A549 (cell line): Measurements from ENCODE around the gene PAM. TPM values are rescaled to one million over a fixed set of nuclear protein-coding genes. Genes with fewer than 3 reads are reported as not detected.

Source experiments
- ATAC-seq, 2 experiments: fragments of 200-7000 bp in 1 of 2; fragments of >200 bp in 1 of 2; cut with Nextera tagmentation in 1 of 2; cut with Tn5 transposase in 1 of 2; 3 replicates each; pipeline versions ENCODE4 v1.8.0 to v1.9.1; 2018 to 2020; ENCODE audit warnings: mild to moderate bottlenecking in 1 of 2, moderate library complexity in 1 of 2
- CTCF ChIA-PET: fragments of 300-600 bp; sonication (Branson Sonifier 250); formaldehyde crosslinking; extraction: SDS; loops from one replicate; lab custom pipeline; 2021; ENCODE audit warnings: antibody characterized with exemption, inconsistent platforms; lab: Yijun Ruan, JAX
- POLR2A ChIA-PET: fragments of 350-600 bp; formaldehyde crosslinking; extraction: SDS; loops from one replicate; lab custom pipeline; 2021; ENCODE audit warnings: antibody characterized with exemption, inconsistent platforms; lab: Yijun Ruan, JAX
- DNase-seq, 2 experiments: peaks; one replicate each; pipeline versions ENCODE4 v3.0.0 to v3.0.0-alpha.2; 2011 to 2016; ENCODE audit warnings: low read depth in 1 of 2, low spot score in 1 of 2
- FAIRE-seq: peaks from 2 replicates; lab custom pipeline; 2011; peaks lifted over from hg19 to GRCh38; lab: Jason Lieb, UNC
- H3K27ac ChIP-seq, 2 experiments: fragments of >200 bp; sonication (Bioruptor Twin); formaldehyde crosslinking; 3 replicates each; pipeline ENCODE4 v1.5.1; 2016 to 2017
- H3K4me1 ChIP-seq: fragments of >200 bp; sonication (Bioruptor Twin); formaldehyde crosslinking; 3 replicates; pipeline ENCODE4 v1.6.1; 2016
- H3K4me2 ChIP-seq: fragments of >200 bp; sonication (Bioruptor Twin); formaldehyde crosslinking; 3 replicates; pipeline ENCODE4 v1.6.1; 2016
- H3K4me3 ChIP-seq: fragments of >200 bp; sonication (Bioruptor Twin); formaldehyde crosslinking; 3 replicates; pipeline ENCODE4 v1.5.1; 2016
- H3K9me3 ChIP-seq: fragments of >200 bp; sonication (Bioruptor Twin); formaldehyde crosslinking; 3 replicates; pipeline ENCODE4 v1.6.1; 2016
- BCL3 ChIP-seq: fragments of >200 bp; sonication (Bioruptor Twin); formaldehyde crosslinking; IDR thresholded peaks from 3 replicates; pipeline ENCODE4 v1.6.1; 2016
- BHLHE40 ChIP-seq: IDR thresholded peaks from 2 replicates; pipeline ENCODE4 v1.6.1; 2012; ENCODE audit warnings: low read depth, low read length, inconsistent platforms
- CBX8 ChIP-seq: fragments of 200-600 bp; sonication (generic); IDR thresholded peaks from 2 replicates; pipeline ENCODE4 v1.6.1; 2016
- CTCF ChIP-seq: fragments of >200 bp; sonication (Bioruptor Twin); formaldehyde crosslinking; IDR thresholded peaks from 3 replicates; pipeline ENCODE4 v1.5.1; 2016
- EHF ChIP-seq: fragments of 250-450 bp; sonication (Bioruptor Pico); IDR thresholded peaks from 2 replicates; pipeline ENCODE4 v1.5.0; 2020; ENCODE audit warnings: mild to moderate bottlenecking
- ELK1 ChIP-seq: fragments of 150-350 bp; IDR thresholded peaks from 2 replicates; pipeline ENCODE4 v1.6.1; 2014; ENCODE audit warnings: low read depth, mild to moderate bottlenecking, low read length
- EP300 ChIP-seq, 2 experiments: fragments of >200 bp; sonication (Bioruptor Twin); formaldehyde crosslinking; IDR thresholded peaks; 2 replicates in 1 of 2; 3 replicates in 1 of 2; pipeline ENCODE4 v1.6.1; 2016 to 2017
- FOSB ChIP-seq: fragments of 250-450 bp; sonication (Bioruptor Pico); IDR thresholded peaks from 2 replicates; pipeline ENCODE4 v1.5.0; 2020; ENCODE audit warnings: mild to moderate bottlenecking, moderate library complexity
- HEYL ChIP-seq: fragments of 250-450 bp; sonication (Bioruptor Pico); IDR thresholded peaks from 2 replicates; pipeline ENCODE4 v1.8.0; 2021; ENCODE audit warnings: mild to moderate bottlenecking, moderate library complexity
- HOXB5 ChIP-seq: fragments of 250-450 bp; sonication (Bioruptor Pico); IDR thresholded peaks from 2 replicates; pipeline ENCODE4 v1.5.0; 2020; ENCODE audit warnings: mild to moderate bottlenecking, moderate library complexity
- JUN ChIP-seq, 2 experiments: fragments of >200 bp; sonication (Bioruptor Twin); formaldehyde crosslinking; IDR thresholded peaks; 2 replicates in 1 of 2; 3 replicates in 1 of 2; pipeline ENCODE4 v1.6.1; 2016 to 2017
- KDM1A ChIP-seq: fragments of 200-600 bp; sonication (generic); IDR thresholded peaks from 2 replicates; pipeline ENCODE4 v1.6.1; 2016; ENCODE audit warnings: low read depth, mild to moderate bottlenecking
- MAFK ChIP-seq: fragments of 450-650 bp; IDR thresholded peaks from 2 replicates; pipeline ENCODE4 v1.6.1; 2014; ENCODE audit not compliant: partially characterized antibody
- NR3C1 ChIP-seq: fragments of >200 bp; sonication (Bioruptor Twin); formaldehyde crosslinking; IDR thresholded peaks from 3 replicates; pipeline ENCODE4 v1.6.1; 2017
- PHF8 ChIP-seq: fragments of 200-600 bp; sonication (generic); IDR thresholded peaks from 2 replicates; pipeline ENCODE4 v1.6.1; 2016; ENCODE audit warnings: low read depth, mild to moderate bottlenecking, antibody characterized with exemption, moderate library complexity, borderline replicate concordance
- POLR2A ChIP-seq: IDR thresholded peaks from 2 replicates; pipeline ENCODE4 v1.6.1; 2012; ENCODE audit warnings: mild to moderate bottlenecking, low read length
- POLR2AphosphoS2 ChIP-seq: conservative IDR thresholded peaks from 2 replicates; pipeline ENCODE4 v1.6.1; 2012; ENCODE audit warnings: low read length, improper control_type of control experiment, inconsistent platforms
- RAD21 ChIP-seq, 2 experiments: fragments of >200 bp in 1 of 2; sonication (Bioruptor Twin) in 1 of 2; formaldehyde crosslinking in 1 of 2; IDR thresholded peaks in 1 of 2; conservative IDR thresholded peaks in 1 of 2; 2 replicates in 1 of 2; 3 replicates in 1 of 2; pipeline ENCODE4 v1.6.1; 2012 to 2018; ENCODE audit warnings: inconsistent platforms in 1 of 2
- RCOR1 ChIP-seq: fragments of 150-350 bp; IDR thresholded peaks from 2 replicates; pipeline ENCODE4 v1.6.1; 2014; ENCODE audit warnings: antibody characterized with exemption, low read length, low read depth
- RNF2 ChIP-seq: fragments of 200-600 bp; sonication (generic); IDR thresholded peaks from 2 replicates; pipeline ENCODE4 v1.6.1; 2016; ENCODE audit warnings: low read depth, mild to moderate bottlenecking, antibody characterized with exemption, moderate library complexity, borderline replicate concordance
- SREBF2 ChIP-seq: fragments of 450-650 bp; IDR thresholded peaks from 2 replicates; pipeline ENCODE4 v1.6.1; 2014; ENCODE audit warnings: mild to moderate bottlenecking, moderate library complexity
- TFCP2L1 ChIP-seq: fragments of 250-450 bp; sonication (Bioruptor Pico); IDR thresholded peaks from 2 replicates; pipeline ENCODE4 v1.5.0; 2021; ENCODE audit warnings: mild to moderate bottlenecking
- TP53 ChIP-seq: fragments of 250-450 bp; sonication (Bioruptor Pico); IDR thresholded peaks from 2 replicates; pipeline ENCODE4 v1.5.0; 2021; ENCODE audit warnings: mild to moderate bottlenecking, moderate library complexity
- USF2 ChIP-seq: fragments of 450-650 bp; IDR thresholded peaks from 2 replicates; pipeline ENCODE4 v1.6.1; 2014; ENCODE audit warnings: antibody characterized with exemption
- ZFP36 ChIP-seq: fragments of 450-650 bp; IDR thresholded peaks from 2 replicates; pipeline ENCODE4 v1.6.1; 2014; ENCODE audit warnings: borderline replicate concordance; ENCODE audit not compliant: partially characterized antibody
- WGBS: methylation state at CpG from one replicate; pipeline ENCODE4 v1.1.6; 2017; ENCODE audit errors: missing lambda C conversion rate; 5-methylcytosine and 5-hydroxymethylcytosine counted together
- polyA plus RNA-seq, 4 experiments: library from polyadenylated mRNA; depleted of rRNA in 3 of 4; stranded (reverse); fragments of >200 nt; fragmentation: RNase III in 1 of 4; extraction: RNeasy Plus Mini Kit Qiagen cat#74134 plus additional on column Dnase treatment in 1 of 4; gene quantifications; 2 replicates in 3 of 4; 3 replicates in 1 of 4; pipeline ENCODE4 v1.2.3, GENCODE V29; 2011 to 2017

The PAM gene
- polyA plus RNA-seq, 2 of the 4 experiments (the other 2 are of a cell fraction) = 21.5 to 25.1 TPM

GRCh38 chr5:103021314-103021713 is 266.2 kb downstream of the PAM start:
- H3K27ac ChIP-seq = no peak overlapping the region
- H3K4me2 ChIP-seq = no peak overlapping the region
- H3K4me1 ChIP-seq = no peaks in the 10 kb centered on the region
- ChIA-PET CTCF (interaction anchor here (0.8 to 1.6 kb wide), 2 partner anchors 10 kb away, joined by 3 to 5 read pairs; no protein-coding TSS in a partner anchor), POLR2A (no interaction called here)
- ATAC-seq = no peak
- FAIRE-seq = no peak
- H3K4me3 ChIP-seq = no peak overlapping the region
- no peaks in the 10 kb centered on the region for H3K9me3 ChIP-seq
- DNase-seq = no peak
- WGBS = 50% methylated on average over 2 of the region's 2 CpGs
- TF ChIP-seq CBX8 (no peak), BCL3 (no peak), TFCP2L1 (no peak), MAFK (no peak), HOXB5 (CRISPR knock-in tag) (no peak), TP53 (CRISPR knock-in tag) (no peak), POLR2AphosphoS2 (no peak), USF2 (no peak), HEYL (CRISPR knock-in tag) (no peak), EP300 (IDR thresholded peaks at IDR 0.05) (no peak), RCOR1 (no peak), JUN (IDR thresholded peaks at IDR 0.05) (no peak), NR3C1 (no peak), BHLHE40 (no peak)

GRCh38 chr5:103027267-103027666 is 272.2 kb downstream of the PAM start:
- no peaks in the 10 kb centered on the region for H3K4me1 ChIP-seq
- ChIA-PET POLR2A (no interaction called here), CTCF (interaction anchor here (1.6 kb wide), 1 partner anchor 15 kb away, joined by 4 read pairs; no protein-coding TSS in a partner anchor)
- H3K27ac ChIP-seq = no peak overlapping the region
- no peak for FAIRE-seq
- no peak for DNase-seq
- no peak for ATAC-seq
- TF ChIP-seq ELK1 (no peak), FOSB (no peak), POLR2A (no peak), KDM1A (no peak), SREBF2 (no peak), EHF (CRISPR knock-in tag) (no peak), TP53 (CRISPR knock-in tag) (no peak), RAD21 (conservative IDR thresholded peaks at IDR 0.05 in 1 of 2, IDR thresholded peaks at IDR 0.05 in 1 of 2) (no peak), ZFP36 (no peak), HOXB5 (CRISPR knock-in tag) (no peak), RNF2 (no peak), PHF8 (no peak)
- H3K9me3 ChIP-seq = no peaks in the 10 kb centered on the region
- 17% methylated on average over 2 of the region's 2 CpGs for WGBS
- no peak overlapping the region for H3K4me2 ChIP-seq
- H3K4me3 ChIP-seq = no peak overlapping the region

GRCh38 chr5:103031607-103032006 is 276.5 kb downstream of the PAM start:
- no peak overlapping the region for H3K27ac ChIP-seq
- no peak for FAIRE-seq
- ChIA-PET CTCF (interaction anchor here (0.9 to 2.3 kb wide), 5 partner anchors 11 to 251 kb away, joined by 3 to 5 read pairs (median 3); no protein-coding TSS in a partner anchor), POLR2A (no interaction called here)
- H3K4me2 ChIP-seq = no peak overlapping the region
- peak; percentile 29; the same call in 2 of the 3 replicates for TF ChIP-seq CTCF
- no peak for TF ChIP-seq POLR2A
- no peaks in the 10 kb centered on the region for H3K9me3 ChIP-seq
- peak in 1 of 2 experiments; percentile 24 for DNase-seq
- ATAC-seq = peak; percentile 62 to 76; a peak in 4 of 6 replicates
- no peak overlapping the region for H3K4me3 ChIP-seq
- no peaks in the 10 kb centered on the region for H3K4me1 ChIP-seq
